K562 (cell line): ENCODE results near the gene ZNHIT1. TPM values are rescaled to one million over a fixed set of nuclear protein-coding genes. Genes with fewer than 3 reads are reported as not detected.

ENCODE experiments used
- ATAC-seq: fragments of 200-7000 bp; cut with Tn5 transposase; 3 replicates; pipeline ENCODE4 v1.9.1; 2020; ENCODE audit warnings: moderate library complexity
- BruUV-seq: library from RNA; stranded (reverse); fragments of 400-500 nt; replicated peaks from 2 replicates; lab custom pipeline; 2021; lab: Mats Ljungman, UMichigan
- CTCF ChIA-PET: fragments of 300-600 bp; formaldehyde crosslinking; extraction: SDS; loops from one replicate; lab custom pipeline; 2021; ENCODE audit warnings: low intra/inter-chr PET ratio; lab: Yijun Ruan, JAX
- POLR2A ChIA-PET: fragments of 300-600, 350-650 bp; sonication (Branson Sonifier 250); formaldehyde crosslinking; extraction: SDS; loops from one replicate; lab custom pipeline; 2021; ENCODE audit warnings: antibody characterized with exemption, inconsistent platforms; lab: Yijun Ruan, JAX
- DNase-seq, 4 experiments: peaks; one replicate each; pipeline versions ENCODE4 v3.0.0 to v3.0.0-alpha.2; 2011 to 2018; ENCODE audit warnings: low spot score in 3 of 4, mixed read lengths in 3 of 4; ENCODE audit errors: extremely low read depth in 1 of 4
- FAIRE-seq: peaks from 2 replicates; lab custom pipeline; 2011; peaks lifted over from hg19 to GRCh38; lab: Jason Lieb, UNC
- H2AFZ ChIP-seq: 2 replicates; pipeline ENCODE4 v1.6.0; 2011; ENCODE audit warnings: low read depth, low read length, control low read depth, inconsistent platforms
- H3K27ac ChIP-seq: fragments of 200-600 bp; 3 replicates; pipeline ENCODE4 v1.8.0; 2011; ENCODE audit warnings: low read depth, mild to moderate bottlenecking, control low read depth, inconsistent platforms, low read length, moderate library complexity, mixed read lengths; ENCODE audit errors: extremely low read depth
- H3K27me3 ChIP-seq, 2 experiments: fragments of 300-600 bp in 1 of 2; 2 replicates in 1 of 2; 3 replicates in 1 of 2; pipeline versions ENCODE4 v1.6.0 to v1.8.0; 2011; ENCODE audit warnings: inconsistent platforms in 2 of 2, low read length in 2 of 2, mild to moderate bottlenecking in 1 of 2, mixed read lengths in 1 of 2, moderate library complexity in 1 of 2; ENCODE audit not compliant: control insufficient read depth in 2 of 2, insufficient read depth in 2 of 2
- H3K36me3 ChIP-seq: fragments of 300-600 bp; 3 replicates; pipeline ENCODE4 v1.8.0; 2011; ENCODE audit warnings: mild to moderate bottlenecking, low read length, inconsistent platforms; ENCODE audit not compliant: control insufficient read depth, insufficient read depth
- H3K4me1 ChIP-seq, 2 experiments: fragments of 200-600 bp in 1 of 2; replicated peaks in 1 of 2; 2 replicates in 1 of 2; 3 replicates in 1 of 2; pipeline versions ENCODE4 v1.5.1 to v1.8.0; 2011; ENCODE audit warnings: inconsistent platforms in 2 of 2, low read length in 2 of 2, mild to moderate bottlenecking in 1 of 2, mixed read lengths in 1 of 2, moderate library complexity in 1 of 2; ENCODE audit not compliant: control insufficient read depth in 2 of 2, insufficient read depth in 2 of 2
- H3K4me2 ChIP-seq: 2 replicates; pipeline ENCODE4 v1.6.1; 2011; ENCODE audit warnings: low read length, control low read depth, inconsistent platforms, mixed read lengths; ENCODE audit not compliant: insufficient read depth
- H3K4me3 ChIP-seq: fragments of 200-600 bp; sonication (generic), shearing (Covaris generic); 2 replicates; pipeline ENCODE4 v1.5.1; 2016; ENCODE audit warnings: control low read depth, inconsistent platforms
- H3K79me2 ChIP-seq: fragments of 200-600 bp; 3 replicates; pipeline ENCODE4 v1.8.0; 2011; ENCODE audit warnings: low read length, inconsistent platforms; ENCODE audit not compliant: control insufficient read depth, insufficient read depth
- H3K9ac ChIP-seq, 2 experiments: 2 replicates each; pipeline versions ENCODE4 v1.6.0 to v1.6.1; 2011; ENCODE audit warnings: low read depth in 2 of 2, low read length in 2 of 2, control low read depth in 1 of 2, inconsistent platforms in 1 of 2, mild to moderate bottlenecking in 1 of 2, mixed read lengths in 1 of 2; ENCODE audit not compliant: insufficient read depth in 1 of 2
- H3K9me1 ChIP-seq: one replicate; pipeline ENCODE4 v1.6.0; 2011; ENCODE audit warnings: inconsistent platforms, mild to moderate bottlenecking, low read length, moderate library complexity; ENCODE audit not compliant: control insufficient read depth, insufficient read depth
- H3K9me3 ChIP-seq: replicated peaks from 2 replicates; pipeline ENCODE4 v1.5.1; 2011; ENCODE audit warnings: low read depth, low read length, inconsistent platforms; ENCODE audit not compliant: control insufficient read depth, insufficient read depth
- H4K20me1 ChIP-seq: replicated peaks from 2 replicates; pipeline ENCODE4 v1.6.1; 2011; ENCODE audit warnings: low read length, inconsistent platforms, mixed read lengths; ENCODE audit not compliant: control insufficient read depth, insufficient read depth
- SIX5 ChIP-seq, 2 experiments: IDR thresholded peaks; 2 replicates each; pipeline ENCODE4 v1.6.1; 2011; ENCODE audit warnings: low read length in 2 of 2, borderline replicate concordance in 1 of 2, low read depth in 1 of 2, mild to moderate bottlenecking in 1 of 2, moderate library complexity in 1 of 2; ENCODE audit not compliant: insufficient read depth in 1 of 2
- WGBS: fragments of 100-300 bp; shearing (Covaris generic); methylation state at CpG from one replicate; pipeline ENCODE4 v1.1.6; 2016; ENCODE audit warnings: low coverage, mixed read lengths; ENCODE audit not compliant: insufficient coverage; ENCODE audit errors: missing lambda C conversion rate; 5-methylcytosine and 5-hydroxymethylcytosine counted together
- in situ Hi-C: fragments of 300-500 bp; cut with MboI; formaldehyde crosslinking; loops from 4 replicates; pipeline ENCODE4 v1.15.0; 2018; ENCODE audit warnings: inconsistent platforms, mixed read lengths
- intact Hi-C: fragments of 100-400 bp; cut with micrococcal nuclease; formaldehyde crosslinking; loops from 2 replicates; pipeline ENCODE4 v1.14.2; 2022
- polyA plus RNA-seq, 8 experiments: library from polyadenylated mRNA; depleted of rRNA in 4 of 8; stranded (reverse) in 5 of 8; unstranded in 3 of 8; fragments of >200 nt; fragmentation: Nextera tagmentation in 2 of 8; fragmentation: Illumina TruSeq in 1 of 8; extraction: Ambion mirVana in 2 of 8; extraction: Trizol in 1 of 8; gene quantifications; 2 replicates each; pipeline versions ENCODE4 v1.2.1 to v1.2.3, GENCODE V29; 2011 to 2014; ENCODE audit warnings: inconsistent platforms in 1 of 8, missing spikeins in 1 of 8
- total RNA-seq, 7 experiments: library from RNA; depleted of rRNA in 6 of 7; stranded (reverse); fragments of >200 nt in 6 of 7; fragmentation: Illumina TruSeq in 2 of 7; extraction: Trizol in 2 of 7; gene quantifications; 2 replicates each; pipeline versions ENCODE4 v1.2.1 to v1.2.3, GENCODE V29; 2011 to 2021; ENCODE audit warnings: low replicate concordance in 1 of 7
- TF ChIP-seq, protein P1 (sequence below): fragments of 450-650 bp; IDR thresholded peaks from 2 replicates; pipeline ENCODE4 v1.6.1; 2016; ENCODE audit warnings: mild to moderate bottlenecking

The ZNHIT1 gene
- total and polyA plus RNA-seq, 9 of the 15 experiments (the other 6 are each of a cell fraction or from before 2014, with no cell fraction given) = 6.4 to 162 (median 70.1) TPM

GRCh38 chr7:101239191-101239950 is 21.4 kb downstream of the ZNHIT1 start:
- Histone ChIP-seq H3K27ac (no peak overlapping the region), H3K79me2 (peaks cover 26% of the 10 kb centered on the region), H3K9me3 (no peaks in the 10 kb centered on the region), H3K27me3 (no peaks in the 10 kb centered on the region), H3K4me3 (no peak overlapping the region), H3K9me1 (no peaks in the 10 kb centered on the region), H2AFZ (no peak overlapping the region), H3K4me2 (no peak overlapping the region), H4K20me1 (peaks cover 7% of the 10 kb centered on the region; the same call in 1 of the 2 replicates), H3K36me3 (peaks cover 56% of the 10 kb centered on the region), H3K9ac (peak overlapping the region in 1 of 2 experiments; percentile 46; a peak in 1 of 4 replicates), H3K4me1 (peaks cover 19 to 78% of the 10 kb centered on the region in 2 experiments; a peak in 4 of 5 replicates)
- TF ChIP-seq, protein P1, sequence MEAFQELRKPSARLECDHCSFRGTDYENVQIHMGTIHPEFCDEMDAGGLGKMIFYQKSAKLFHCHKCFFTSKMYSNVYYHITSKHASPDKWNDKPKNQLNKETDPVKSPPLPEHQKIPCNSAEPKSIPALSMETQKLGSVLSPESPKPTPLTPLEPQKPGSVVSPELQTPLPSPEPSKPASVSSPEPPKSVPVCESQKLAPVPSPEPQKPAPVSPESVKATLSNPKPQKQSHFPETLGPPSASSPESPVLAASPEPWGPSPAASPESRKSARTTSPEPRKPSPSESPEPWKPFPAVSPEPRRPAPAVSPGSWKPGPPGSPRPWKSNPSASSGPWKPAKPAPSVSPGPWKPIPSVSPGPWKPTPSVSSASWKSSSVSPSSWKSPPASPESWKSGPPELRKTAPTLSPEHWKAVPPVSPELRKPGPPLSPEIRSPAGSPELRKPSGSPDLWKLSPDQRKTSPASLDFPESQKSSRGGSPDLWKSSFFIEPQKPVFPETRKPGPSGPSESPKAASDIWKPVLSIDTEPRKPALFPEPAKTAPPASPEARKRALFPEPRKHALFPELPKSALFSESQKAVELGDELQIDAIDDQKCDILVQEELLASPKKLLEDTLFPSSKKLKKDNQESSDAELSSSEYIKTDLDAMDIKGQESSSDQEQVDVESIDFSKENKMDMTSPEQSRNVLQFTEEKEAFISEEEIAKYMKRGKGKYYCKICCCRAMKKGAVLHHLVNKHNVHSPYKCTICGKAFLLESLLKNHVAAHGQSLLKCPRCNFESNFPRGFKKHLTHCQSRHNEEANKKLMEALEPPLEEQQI = no peak
- 0 out of 4 replicates have a peak, but pooled peaks of 1 of the 2 experiments have one; percentile 6 for TF ChIP-seq SIX5 (IDR thresholded peaks at IDR 0.05; ENCODE audit: borderline replicate concordance in 1 of 2, insufficient read depth in 1 of 2, low read depth in 1 of 2, low read length in 2 of 2)
- ChIA-PET POLR2A (interaction anchor here (0.6 kb wide), 1 partner anchor 37 kb away, joined by 3 read pairs; no protein-coding TSS in a partner anchor), CTCF (no interaction called here)
- BruUV-seq = no TSS peak
- ATAC-seq (no peak), FAIRE-seq (no peak), DNase-seq (peak in 1 of 4 experiments; percentile 22)
- in situ Hi-C loops (no loop called here), intact Hi-C loops (no loop called here)
- WGBS = 89% methylated on average over 21 of the region's 27 CpGs
